ENCODE measurements around the gene GOLGA7B.
"Not testable (repeated sequence)": the region's sequence is repeated elsewhere in the genome, so short reads cannot be mapped to it uniquely, and the experiment has no call there.

Gene GOLGA7B

DNA sequence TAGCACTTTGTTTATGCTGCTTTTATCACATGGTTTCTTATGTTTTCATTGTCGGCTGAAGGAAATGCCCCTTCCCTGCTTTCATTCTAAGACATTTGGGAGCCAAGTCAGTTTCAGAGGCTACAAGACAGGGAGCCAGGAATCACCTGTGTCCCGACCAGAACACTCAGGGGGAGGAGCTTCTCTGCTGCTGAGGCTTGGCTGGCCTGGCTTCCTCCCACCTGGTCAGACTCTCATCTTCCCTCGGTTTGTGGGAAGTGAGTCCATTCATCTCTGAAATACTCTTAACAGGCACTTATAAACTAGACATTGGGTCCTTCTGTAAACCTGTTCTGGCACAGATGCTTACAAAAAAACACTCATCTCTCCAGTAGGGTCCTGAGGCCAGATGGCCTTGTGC lies 19.6 kb upstream of the GOLGA7B start:
- DNase-seq (ENCODE audit: extremely low read depth in 1 of 2, low read depth in 1 of 2), result no peak

DNA sequence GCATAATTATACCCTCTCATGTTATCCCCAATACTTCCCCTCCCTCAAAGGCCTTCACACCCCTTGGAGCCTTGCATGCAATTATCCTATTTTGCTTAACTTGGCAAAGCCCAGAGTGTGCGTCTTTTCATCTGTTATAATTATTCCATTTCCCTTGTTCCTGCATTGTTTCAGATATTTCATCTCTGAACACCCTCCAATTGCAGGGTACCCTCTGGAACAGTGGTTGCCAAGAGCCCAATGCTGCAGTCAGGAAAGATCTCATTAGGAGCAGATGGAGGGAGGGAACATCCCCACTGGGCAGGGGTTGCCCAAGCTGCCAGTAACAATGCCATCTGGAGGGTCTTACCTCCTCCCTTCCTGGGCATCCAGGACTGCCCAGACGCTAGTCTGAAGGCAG lies 18.4 kb upstream of the GOLGA7B start:
- no peak for DNase-seq (ENCODE audit: extremely low read depth in 1 of 2, low read depth in 1 of 2)

DNA sequence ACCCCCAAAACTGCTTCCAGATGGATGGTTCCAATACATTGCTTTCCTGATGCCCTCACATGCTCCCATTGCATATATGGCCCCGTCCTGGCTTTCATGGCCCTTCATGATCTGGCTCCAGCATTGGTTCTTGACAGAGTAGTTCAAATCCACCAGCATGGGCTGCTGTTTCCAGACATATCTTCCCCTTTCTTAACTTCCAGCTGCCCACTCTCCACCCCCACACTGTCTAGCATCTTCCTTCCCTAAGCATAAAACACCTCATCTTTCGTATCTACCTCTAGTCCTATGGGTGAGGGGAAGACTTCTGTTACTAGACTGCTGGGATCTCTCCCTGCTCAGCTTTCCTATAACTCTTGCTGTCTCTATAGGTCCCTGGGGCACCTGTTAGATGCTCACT lies 13.2 kb upstream of the GOLGA7B start:
- no peak for DNase-seq (ENCODE audit: extremely low read depth in 1 of 2, low read depth in 1 of 2)

DNA sequence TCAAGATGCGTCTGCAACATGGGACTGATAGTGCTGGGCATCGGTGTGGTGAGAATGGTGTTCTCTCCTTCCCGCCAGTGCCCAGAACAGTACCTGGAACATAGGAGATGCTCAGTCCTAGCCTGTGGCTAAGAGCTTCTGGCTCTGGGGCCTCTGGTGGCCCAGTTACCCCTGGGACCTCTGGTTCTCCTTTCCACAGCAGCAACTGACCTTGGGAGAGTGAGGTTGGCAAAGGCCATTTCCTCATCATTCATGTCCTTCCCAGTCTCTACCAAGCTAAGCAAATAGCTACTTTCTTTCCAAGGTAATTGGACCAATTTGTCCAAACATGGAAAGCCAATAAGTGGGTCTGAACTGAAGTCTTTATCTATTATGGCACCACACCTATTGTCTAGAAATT lies 11.6 kb upstream of the GOLGA7B start:
- no peak for DNase-seq (ENCODE audit: extremely low read depth in 1 of 2, low read depth in 1 of 2)

DNA sequence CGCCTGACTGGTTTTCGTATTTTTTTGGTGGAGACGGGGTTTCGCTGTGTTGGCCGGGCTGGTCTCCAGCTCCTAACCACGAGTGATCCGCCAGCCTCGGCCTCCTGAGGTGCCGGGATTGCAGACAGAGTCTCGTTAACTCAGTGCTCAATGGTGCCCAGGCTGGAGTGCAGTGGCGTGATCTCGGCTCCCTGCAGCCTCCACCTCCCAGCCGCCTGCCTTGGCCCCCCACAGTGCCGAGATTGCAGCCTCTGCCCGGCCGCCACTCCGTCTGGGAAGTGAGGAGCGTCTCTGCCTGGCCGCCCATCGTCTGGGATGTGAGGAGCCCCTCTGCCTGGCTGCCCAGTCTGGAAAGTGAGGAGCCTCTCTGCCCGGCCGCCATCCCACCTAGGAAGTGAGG lies 8.5 kb upstream of the GOLGA7B start:
- not testable (repeated sequence) for DNase-seq (ENCODE audit: extremely low read depth in 1 of 2, low read depth in 1 of 2)

DNA sequence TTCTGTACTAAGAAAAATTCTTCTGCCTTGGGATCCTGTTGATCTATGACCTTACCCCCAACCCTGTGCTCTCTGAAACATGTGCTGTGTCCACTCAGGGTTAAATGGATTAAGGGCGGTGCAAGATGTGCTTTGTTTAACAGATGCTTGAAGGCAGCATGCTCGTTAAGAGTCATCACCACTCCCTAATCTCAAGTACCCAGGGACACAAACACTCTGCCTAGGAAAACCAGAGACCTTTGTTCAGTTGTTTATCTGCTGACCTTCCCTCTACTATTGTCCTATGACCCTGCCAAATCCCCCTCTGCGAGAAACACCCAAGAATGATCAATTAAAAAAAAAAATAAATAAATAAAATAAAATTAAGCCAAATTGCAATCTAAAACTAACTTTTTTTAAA lies 7.5 kb upstream of the GOLGA7B start:
- not testable (repeated sequence) for DNase-seq (ENCODE audit: extremely low read depth in 1 of 2, low read depth in 1 of 2)

DNA sequence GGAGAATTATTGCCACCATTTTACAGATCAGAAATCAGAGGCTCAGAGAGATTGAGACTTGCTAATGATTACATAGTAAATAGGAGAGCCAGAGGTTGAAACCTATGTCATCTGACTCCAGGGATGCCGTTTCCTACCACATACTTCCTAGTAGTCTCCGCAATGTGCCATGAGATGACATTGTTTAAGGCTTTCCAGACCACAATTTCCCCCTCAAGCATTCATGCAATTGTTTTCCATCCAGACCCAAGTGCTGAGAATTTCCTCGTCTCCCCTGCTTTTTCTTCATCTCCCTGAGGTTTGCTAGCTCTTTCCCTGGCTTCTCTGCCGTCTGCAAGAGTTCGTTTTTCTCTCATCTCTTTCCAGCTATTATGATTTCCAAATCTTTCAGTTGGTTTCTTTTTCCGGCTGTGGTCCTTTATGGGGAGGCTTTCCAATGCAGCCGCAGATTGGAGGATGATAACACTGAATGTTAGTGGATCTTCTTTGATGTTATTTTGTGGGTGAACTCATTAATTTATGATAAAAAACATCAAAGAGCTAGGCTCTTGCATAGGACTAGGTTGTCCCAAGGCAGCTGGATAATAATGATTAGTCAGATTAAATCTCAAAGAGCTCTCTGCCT lies 6.9 kb upstream of the GOLGA7B start:
- DNase-seq (ENCODE audit: extremely low read depth in 1 of 2, low read depth in 1 of 2), result no peak

DNA sequence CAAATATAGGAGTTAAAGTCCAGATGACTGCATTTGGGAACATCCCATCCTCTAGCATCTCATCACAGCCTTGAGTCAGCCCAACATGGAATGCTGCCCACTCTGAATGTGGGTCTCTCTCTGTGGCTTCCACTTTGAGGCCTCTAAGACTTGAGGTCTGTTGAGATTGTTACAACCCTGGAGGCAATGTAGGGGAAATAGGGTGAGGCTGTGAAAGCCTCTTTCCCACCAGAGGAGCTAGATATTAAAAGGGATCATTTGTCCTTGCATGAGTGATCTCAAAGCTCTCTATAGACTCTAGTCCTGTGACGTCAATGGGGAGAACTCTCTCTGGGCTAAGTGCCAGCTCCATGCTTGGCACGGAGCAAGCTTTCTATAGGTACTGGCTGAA lies 6.4 kb upstream of the GOLGA7B start:
- DNase-seq (ENCODE audit: extremely low read depth in 1 of 2, low read depth in 1 of 2), result no peak

DNA sequence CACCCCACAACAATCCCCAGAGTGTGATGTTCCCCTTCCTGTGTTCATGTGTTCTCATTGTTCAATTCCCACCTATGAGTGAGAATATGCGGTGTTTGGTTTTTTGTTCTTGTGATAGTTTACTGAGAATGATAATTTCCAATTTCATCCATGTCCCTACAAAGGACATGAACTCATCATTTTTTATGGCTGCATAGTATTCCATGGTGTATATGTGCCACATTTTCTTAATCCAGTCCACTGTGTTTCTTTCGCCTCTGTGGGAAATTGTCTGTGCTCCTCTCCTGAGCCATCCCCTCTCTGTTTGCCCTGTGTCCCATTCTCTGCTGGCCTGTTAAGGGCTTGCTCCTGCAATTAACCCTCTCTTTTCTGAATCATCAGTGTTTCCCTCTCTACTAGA lies 5.7 kb upstream of the GOLGA7B start:
- not testable (repeated sequence) for DNase-seq (ENCODE audit: extremely low read depth in 1 of 2, low read depth in 1 of 2)

DNA sequence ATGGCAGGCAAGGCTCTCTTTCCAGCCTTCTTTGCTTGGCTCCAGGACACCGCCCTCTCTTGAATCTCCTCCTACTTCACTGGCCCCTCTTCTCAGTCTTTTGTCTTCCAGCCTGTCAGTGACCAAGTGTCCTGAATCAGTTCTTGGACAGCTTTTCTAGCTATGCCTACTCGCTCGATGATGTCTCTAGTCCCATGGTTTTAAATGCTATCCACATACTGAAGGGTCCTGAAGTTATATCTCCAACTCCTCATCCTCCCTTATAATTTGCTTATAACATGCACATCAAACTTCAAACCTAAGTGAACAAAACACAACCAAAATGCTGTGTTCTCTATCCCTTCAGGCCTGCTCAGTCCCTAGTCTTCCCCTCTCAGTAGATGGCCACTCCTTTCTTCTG lies 5.0 kb upstream of the GOLGA7B start:
- no peak for DNase-seq (ENCODE audit: extremely low read depth in 1 of 2, low read depth in 1 of 2)

DNA sequence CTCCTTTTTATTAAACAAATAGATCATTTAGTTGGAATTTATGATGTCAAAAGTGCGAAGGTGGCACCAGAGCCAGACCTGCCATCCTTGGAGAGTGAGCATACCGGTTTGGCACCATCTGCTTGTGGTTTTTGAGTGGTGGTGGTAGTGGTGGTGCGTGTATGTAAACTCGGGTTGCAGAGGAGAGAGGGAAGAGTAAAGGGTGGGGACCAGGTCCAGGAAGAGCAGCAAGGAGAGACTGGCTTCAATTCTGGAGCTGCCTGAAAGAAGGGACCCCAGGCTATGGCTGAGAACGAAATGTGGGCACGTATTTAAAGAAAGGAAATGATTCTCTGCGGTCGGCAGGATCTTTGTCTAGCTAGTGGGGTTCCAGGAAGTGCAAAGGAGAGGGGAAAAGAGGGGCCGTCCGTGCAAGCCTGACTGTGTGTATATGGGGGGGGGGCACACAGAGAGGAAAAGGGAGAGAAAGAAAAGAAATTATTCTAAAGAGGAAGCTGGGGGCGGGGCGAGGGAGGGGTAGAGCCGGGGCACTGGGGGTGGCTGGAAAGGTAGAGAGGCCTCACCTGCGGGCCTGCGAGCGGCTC lies 448 bp upstream of the GOLGA7B start:
- no peak for DNase-seq (ENCODE audit: extremely low read depth in 1 of 2, low read depth in 1 of 2)

DNA sequence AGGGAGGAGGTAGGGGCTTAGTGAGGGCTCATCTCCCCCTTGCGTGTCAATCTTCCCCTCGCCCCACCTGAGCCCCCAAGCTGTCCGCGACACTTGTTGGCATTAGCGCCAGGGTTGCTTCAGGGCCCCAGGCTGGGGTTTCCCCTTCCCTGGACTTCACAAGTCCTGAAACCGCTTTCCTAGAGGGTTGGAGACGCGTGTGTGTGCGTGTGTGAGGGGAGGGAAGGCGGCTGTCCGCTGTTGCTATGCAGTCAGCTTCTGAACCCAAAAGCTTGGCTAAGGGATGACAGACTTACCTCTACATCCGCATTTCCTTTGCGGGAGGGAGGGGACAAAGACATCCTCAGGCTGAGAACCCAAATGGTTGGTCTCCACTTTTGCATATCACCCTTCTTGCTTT lies 803 bp downstream of the GOLGA7B start:
- DNase-seq (ENCODE audit: extremely low read depth in 1 of 2, low read depth in 1 of 2), result no peak

DNA sequence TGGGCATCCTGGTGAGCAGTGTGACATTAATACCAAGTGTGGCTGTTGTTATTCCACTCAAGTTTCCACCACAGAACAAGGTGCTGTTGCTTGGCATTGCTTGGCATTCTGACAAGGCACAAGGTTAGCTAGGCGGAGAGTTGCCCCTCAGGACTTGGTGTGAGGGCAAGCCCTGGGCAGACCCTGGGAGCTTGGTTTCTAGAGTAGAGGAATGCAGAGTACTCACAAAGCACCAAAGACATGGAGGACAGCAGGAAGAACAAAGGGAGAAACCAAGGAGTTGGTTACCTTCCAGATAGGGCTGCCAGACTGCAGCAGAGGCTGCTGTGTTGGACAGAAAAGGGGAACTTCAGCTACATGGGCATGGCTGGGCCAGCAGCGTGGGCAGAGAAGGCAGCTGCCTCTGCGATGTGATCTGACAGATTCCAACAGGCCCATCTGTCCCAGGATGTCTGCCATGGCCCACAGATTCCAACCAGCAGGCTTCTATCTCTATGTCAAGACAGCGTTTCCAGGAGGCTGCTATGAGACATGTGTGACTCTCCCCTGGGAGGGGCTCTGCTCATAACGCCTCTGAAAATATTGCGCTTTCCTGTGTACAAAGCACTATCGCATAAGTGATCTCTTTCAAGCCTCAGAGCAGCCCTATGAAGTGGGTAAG lies 1.8 kb downstream of the GOLGA7B start:
- DNase-seq (ENCODE audit: extremely low read depth in 1 of 2, low read depth in 1 of 2), result no peak

DNA sequence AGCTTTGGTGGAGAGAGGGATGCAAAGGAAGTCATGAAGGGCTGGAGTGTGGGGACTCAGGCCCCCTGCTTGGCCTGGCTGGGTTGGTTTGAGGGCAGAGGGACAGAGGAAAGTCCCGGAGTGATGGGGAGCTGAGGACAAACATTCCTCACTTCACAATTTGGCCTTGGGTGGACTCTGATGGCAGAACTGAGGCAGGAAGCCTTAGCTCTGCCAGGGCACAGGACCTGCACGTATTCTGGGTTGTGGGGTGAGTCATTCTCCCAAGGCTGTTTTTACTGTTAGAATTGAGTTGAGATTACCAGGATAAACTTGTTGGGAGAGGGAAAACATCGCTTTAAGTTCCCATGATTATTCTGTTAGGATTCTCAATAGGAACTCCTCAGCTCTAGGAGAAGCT lies 2.6 kb downstream of the GOLGA7B start:
- DNase-seq (ENCODE audit: extremely low read depth in 1 of 2, low read depth in 1 of 2), result no peak

DNA sequence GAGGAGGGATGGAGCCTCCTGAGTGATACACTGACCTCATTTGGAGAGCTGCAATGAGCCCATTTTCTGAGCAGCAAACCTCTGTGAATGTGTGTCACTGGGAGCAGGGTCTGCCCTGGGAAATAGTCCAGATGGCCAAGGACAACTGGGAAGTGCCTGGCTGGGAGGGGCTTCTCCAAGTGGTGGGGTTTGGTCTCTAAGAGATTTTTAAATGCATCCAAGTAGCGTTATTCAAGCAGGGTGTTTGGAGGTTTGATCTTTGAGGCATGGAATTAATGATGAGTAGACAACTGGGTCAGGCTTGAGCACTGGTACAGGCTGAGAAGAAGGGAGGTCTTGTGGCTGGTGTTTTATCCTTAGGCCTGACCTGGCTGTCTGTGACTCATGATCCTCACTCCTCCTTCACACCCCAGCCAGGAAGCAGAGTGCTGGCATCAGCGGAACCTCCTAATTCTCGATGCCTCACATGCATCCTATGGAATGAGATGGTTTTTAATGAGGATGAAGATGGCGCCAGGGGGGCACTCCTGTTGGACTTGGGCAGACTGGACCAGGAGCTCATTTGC lies 3.3 kb downstream of the GOLGA7B start:
- DNase-seq (ENCODE audit: extremely low read depth in 1 of 2, low read depth in 1 of 2), result no peak

DNA sequence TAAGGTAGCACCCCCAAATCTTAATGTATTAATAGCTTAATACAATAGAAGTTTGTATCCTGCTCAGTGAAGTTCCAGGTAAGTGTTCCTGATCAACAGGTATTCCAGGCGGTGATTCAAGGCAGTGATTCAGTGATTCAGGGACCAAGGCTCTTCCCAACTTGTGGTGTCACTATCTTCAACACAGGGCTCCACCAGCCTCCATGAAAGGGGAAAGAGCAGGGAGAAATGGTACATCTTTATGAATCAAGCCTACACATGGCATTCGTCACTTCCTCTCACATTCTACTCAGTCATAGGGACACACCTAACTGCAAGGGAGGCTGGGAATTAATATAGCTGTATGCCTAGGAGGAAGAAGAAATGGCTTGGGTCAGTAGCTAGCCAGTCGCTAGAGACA lies 5.1 kb downstream of the GOLGA7B start:
- DNase-seq (ENCODE audit: extremely low read depth in 1 of 2, low read depth in 1 of 2), result no peak

DNA sequence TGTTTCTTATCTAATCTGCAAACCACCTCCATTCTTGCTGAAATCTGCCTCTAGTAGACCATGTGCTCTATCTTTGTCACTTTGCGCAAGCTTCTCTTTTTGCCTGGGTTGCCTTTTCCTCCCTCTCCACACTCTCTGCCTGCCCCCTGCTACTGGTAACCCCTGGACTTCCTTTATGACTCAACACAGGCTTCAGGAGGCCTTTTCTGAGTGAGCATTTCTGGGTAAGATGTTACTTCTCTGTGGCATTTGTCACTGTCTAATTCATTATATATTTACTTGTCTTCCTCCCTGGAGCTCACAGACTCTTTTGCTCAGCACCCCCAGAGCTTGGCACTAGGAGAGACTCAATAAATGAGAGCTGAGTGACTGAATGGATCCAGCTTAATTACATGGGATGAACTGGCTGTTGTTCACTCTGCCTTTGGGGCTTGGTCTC lies 8.4 kb downstream of the GOLGA7B start:
- no peak for DNase-seq (ENCODE audit: extremely low read depth in 1 of 2, low read depth in 1 of 2)

DNA sequence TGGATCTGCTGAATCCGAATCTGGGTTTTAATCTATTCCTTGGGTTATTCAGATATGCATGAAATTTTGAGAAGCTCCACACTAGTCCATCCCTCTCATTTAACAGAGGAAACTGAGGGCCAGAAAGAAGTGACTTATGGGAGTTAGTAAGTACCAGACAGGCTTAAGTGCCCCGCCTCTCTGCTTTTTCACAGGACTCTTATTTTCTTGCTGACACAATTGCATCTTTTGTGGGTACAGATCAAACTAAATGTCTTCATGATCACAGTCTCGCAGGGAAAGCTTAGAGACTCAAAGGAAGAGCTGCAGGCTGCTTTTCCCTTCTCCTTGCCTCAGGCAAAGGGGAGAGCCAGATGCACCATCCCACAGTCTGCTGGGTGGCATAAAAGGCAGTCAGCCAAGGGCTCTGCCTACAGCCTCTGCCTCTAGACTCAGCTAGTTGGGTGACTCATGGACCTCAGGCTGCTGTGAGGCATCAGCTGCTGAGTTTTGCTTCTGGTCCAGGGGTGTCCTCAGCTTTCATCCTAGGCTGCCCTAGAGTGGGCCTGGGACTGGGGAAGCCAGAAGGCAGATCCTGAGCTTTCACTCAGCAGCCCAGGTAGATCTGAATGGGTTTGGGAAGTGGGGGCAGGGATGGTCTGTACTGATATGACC lies 11.6 kb downstream of the GOLGA7B start:
- DNase-seq (ENCODE audit: extremely low read depth in 1 of 2, low read depth in 1 of 2), result no peak

DNA sequence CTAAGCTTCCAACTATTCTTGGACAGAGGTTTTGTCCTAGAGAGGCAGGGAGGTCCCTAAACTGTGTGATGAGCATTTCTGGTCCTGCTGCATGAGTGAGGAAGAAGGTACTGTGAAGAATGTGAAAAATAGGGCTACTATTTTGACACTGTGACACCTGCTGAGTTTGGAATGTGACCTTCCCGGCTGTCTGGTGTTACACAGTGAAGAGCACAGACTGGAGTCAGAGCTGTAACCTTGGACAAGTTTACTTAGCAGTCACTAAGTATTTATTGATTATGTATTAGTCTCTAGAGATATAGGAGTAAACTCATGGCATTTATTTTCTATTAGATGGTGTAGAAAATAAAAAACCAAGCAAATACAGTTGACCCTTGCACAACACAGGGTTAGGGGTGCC lies 12.3 kb downstream of the GOLGA7B start:
- DNase-seq (ENCODE audit: extremely low read depth in 1 of 2, low read depth in 1 of 2), result no peak

DNA sequence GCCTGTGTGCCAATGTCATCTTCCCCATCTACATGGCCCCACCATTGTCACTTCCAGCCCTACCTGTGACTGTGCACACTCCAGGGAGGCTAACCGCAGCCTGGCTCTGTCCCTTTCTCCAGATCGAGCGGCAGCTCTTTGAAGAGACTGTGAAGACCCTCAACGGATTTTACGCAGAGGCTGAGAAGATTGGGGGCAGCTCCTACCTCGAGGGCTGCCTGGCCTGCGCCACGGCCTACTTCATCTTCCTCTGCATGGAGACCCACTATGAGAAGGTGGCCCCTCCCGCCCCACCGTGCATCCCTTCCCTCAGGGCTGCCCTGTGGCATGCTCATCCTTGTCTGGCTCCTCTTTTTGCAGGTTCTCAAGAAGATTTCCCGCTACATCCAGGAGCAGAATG lies 14.2 kb downstream of the GOLGA7B start:
- DNase-seq (ENCODE audit: extremely low read depth in 1 of 2, low read depth in 1 of 2), result no peak

DNA sequence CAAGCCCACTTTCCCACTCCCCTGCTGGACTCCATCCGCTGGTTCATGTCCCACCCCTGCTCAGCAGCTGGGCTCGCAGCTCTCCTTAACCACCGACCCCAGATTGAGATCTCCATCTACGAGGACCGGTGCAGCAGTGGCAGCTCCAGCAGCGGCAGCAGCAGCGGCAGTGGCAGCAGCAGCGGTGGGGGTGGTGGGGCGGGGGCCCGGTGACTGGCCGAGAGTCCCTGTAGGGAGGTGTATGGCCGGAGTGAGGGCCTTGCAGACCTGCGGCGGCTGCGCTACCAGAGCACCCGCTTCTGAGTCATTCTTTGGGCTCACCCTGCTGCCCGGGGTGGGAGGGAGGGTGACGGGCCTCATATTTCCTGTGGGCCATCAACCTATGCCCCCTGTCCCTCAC lies 15.8 kb downstream of the GOLGA7B start:
- no peak for DNase-seq (ENCODE audit: extremely low read depth in 1 of 2, low read depth in 1 of 2)
